Uterus (tissue), 2 donors: ENCODE results near the gene PRR5L.

Experiments
- CTCF ChIP-seq, 4 experiments: fragments of 200-600 bp in 2 of 4; fragments of 450-650 bp in 2 of 4; sonication (generic) in 2 of 4; IDR thresholded peaks; one replicate each; pipeline ENCODE4 v1.5.1; 2016 to 2019; ENCODE audit warnings: antibody characterized with exemption in 4 of 4, mild to moderate bottlenecking in 2 of 4, moderate library complexity in 1 of 4
- POLR2A ChIP-seq, 2 donors: fragments of 450-650 bp; IDR thresholded peaks; one replicate each; pipeline ENCODE4 v1.6.1; 2016; ENCODE audit warnings: antibody characterized with exemption in 2 of 2, mild to moderate bottlenecking in 1 of 2, moderate library complexity in 1 of 2

GRCh38 chr11:36376009-36376887 is 80.2 kb downstream of the PRR5L start:
- TF ChIP-seq CTCF (IDR thresholded peaks at IDR 0.05) (no peak), POLR2A (IDR thresholded peaks at IDR 0.05) (no peak)
